Right cardiac atrium (tissue), 5 donors: ENCODE results near the gene UGT1A5. TPM values are rescaled to one million over a fixed set of nuclear protein-coding genes. Genes with fewer than 3 reads are reported as not detected.

ENCODE experiments used
- ATAC-seq, 2 donors: fragments of 200-7000 bp; cut with Tn5 transposase; one replicate each; pipeline versions ENCODE4 v1.8.0 to v1.9.1; 2020; ENCODE audit warnings: moderate library complexity in 2 of 2, mild to moderate bottlenecking in 1 of 2
- DNase-seq, 3 donors: peaks; one replicate each; pipeline ENCODE4 v3.0.0-alpha.2; 2020
- H3K27ac ChIP-seq: one replicate; pipeline ENCODE4 v1.5.1; 2013; ENCODE audit warnings: mild to moderate bottlenecking, low read length, control low read depth, moderate library complexity
- H3K27me3 ChIP-seq: one replicate; pipeline ENCODE4 v1.6.1; 2013; ENCODE audit not compliant: control insufficient read depth, insufficient read depth
- H3K4me1 ChIP-seq: one replicate; pipeline ENCODE4 v1.6.1; 2013; ENCODE audit warnings: low read length; ENCODE audit not compliant: control insufficient read depth, insufficient read depth
- H3K4me3 ChIP-seq: one replicate; pipeline ENCODE4 v1.5.1; 2013; ENCODE audit warnings: low read length, control low read depth
- H3K9me3 ChIP-seq: one replicate; pipeline ENCODE4 v1.6.1; 2013; ENCODE audit warnings: low read length; ENCODE audit not compliant: control insufficient read depth
- WGBS: extraction: QIAGEN DNeasy Blood & Tissue Kit; methylation state at CpG from one replicate; pipeline ENCODE4 v1.1.7; 2013; 5-methylcytosine and 5-hydroxymethylcytosine counted together
- intact Hi-C, 4 donors: fragments of 100-400 bp; cut with DNase I; formaldehyde crosslinking; loops; one replicate each; pipeline versions ENCODE4 v1.11.0 to v1.14.0; 2022 to 2023
- polyA plus RNA-seq: library from polyadenylated mRNA; stranded (reverse); fragments of 200-250 nt; gene quantifications from one replicate; pipeline ENCODE4 v1.2.3, GENCODE V29; 2013
- total RNA-seq, 4 donors: library from RNA; stranded (reverse); fragmentation: NEBNext Ultra II Directional; extraction: Animal tissue kit (Norgen Biotek cat#: 25700); gene quantifications; one replicate each; pipeline ENCODE4 v1.2.1, GENCODE V29; 2021
- donor health status: healthy with polysubstance abuse.
- donor health status: DM: no; HTN: yes; CAD: no.
- donor health status: DM: no; HTN: no; CAD: no.
- donor health status: DM: no; HTN: yes; CAD: no; lungs with severe emphysema.
- donor health status: DM: yes; HTN: yes; CAD: no.

Gene UGT1A5
- total and polyA plus RNA-seq, 5 donors, result not detected

GRCh38 chr2:233801357-233802131 is 88.8 kb downstream of the UGT1A5 start:
- no peak overlapping the region for H3K4me3 ChIP-seq
- DNase-seq, result no peak
- 75% methylated on average over 9 of the region's 9 CpGs for WGBS
- no peak for ATAC-seq
- intact Hi-C loops, result no loop called here
- no peaks in the 10 kb centered on the region for H3K9me3 ChIP-seq
- H3K27ac ChIP-seq, result no peak overlapping the region
- no peaks in the 10 kb centered on the region for H3K27me3 ChIP-seq
- H3K4me1 ChIP-seq, result no peaks in the 10 kb centered on the region

- Histone ChIP-seq H3K27me3 (no peaks in the 10 kb centered on the region), H3K4me3 (no peak overlapping the region), H3K27ac (no peak overlapping the region), H3K4me1 (no peaks in the 10 kb centered on the region), H3K9me3 (no peaks in the 10 kb centered on the region)
- intact Hi-C loops, result no loop called here
- 62% methylated on average over 3 of the region's 3 CpGs for WGBS
- ATAC-seq (no peak), DNase-seq (peak in 1 of 3 donors; percentile 14)
These were observed 89.6 kb downstream of the UGT1A5 start for GRCh38 chr2:233802132-233802815.

- DNase-seq (no peak), ATAC-seq (no peak)
- Histone ChIP-seq H3K27me3 (no peaks in the 10 kb centered on the region), H3K4me1 (no peaks in the 10 kb centered on the region), H3K27ac (no peak overlapping the region), H3K9me3 (no peaks in the 10 kb centered on the region), H3K4me3 (no peak overlapping the region)
- WGBS, result 55% methylated on average over 2 of the region's 2 CpGs
- intact Hi-C loops, result no loop called here
These were observed 90.7 kb downstream of the UGT1A5 start for GRCh38 chr2:233803292-233803911.

DNA sequence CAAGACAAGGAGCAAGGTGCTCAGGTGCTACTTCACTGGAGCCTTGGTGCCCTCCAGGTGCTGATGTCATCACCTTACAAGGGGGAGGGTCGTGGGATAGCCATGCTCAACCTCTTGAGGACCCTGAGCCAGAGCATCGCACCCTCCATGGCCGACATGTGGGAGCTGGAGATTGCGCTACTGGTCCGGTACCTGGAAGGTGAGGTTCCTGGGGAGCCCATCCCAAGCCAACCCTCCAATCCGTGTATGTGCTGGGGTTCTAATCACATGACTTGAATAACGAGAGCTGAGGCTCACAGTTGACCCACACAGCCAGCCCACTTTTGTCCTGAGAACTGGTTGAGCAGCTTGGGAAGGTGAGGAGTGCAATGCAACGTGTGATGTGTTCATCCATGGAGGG is 91.3 kb downstream of the UGT1A5 start:
- 66% methylated on average over 8 of the region's 8 CpGs for WGBS
- no peak for DNase-seq
- intact Hi-C loops, result no loop called here

GRCh38 chr2:233807215-233807865 is 94.6 kb downstream of the UGT1A5 start:
- Histone ChIP-seq H3K9me3 (no peaks in the 10 kb centered on the region), H3K4me3 (no peak overlapping the region), H3K4me1 (no peaks in the 10 kb centered on the region), H3K27me3 (no peaks in the 10 kb centered on the region), H3K27ac (no peak overlapping the region)
- WGBS, result 73% methylated on average over 12 of the region's 12 CpGs
- intact Hi-C loops, result no loop called here
- DNase-seq (peak in 1 of 3 donors; percentile 16), ATAC-seq (no peak)

More for the DNA sequence above, 91.3 kb downstream of the UGT1A5 start:
- no peak overlapping the region for H3K4me3 ChIP-seq
- no peaks in the 10 kb centered on the region for H3K9me3 ChIP-seq
- no peaks in the 10 kb centered on the region for H3K27me3 ChIP-seq
- H3K4me1 ChIP-seq, result no peaks in the 10 kb centered on the region
- no peak overlapping the region for H3K27ac ChIP-seq
- ATAC-seq, result no peak

DNA sequence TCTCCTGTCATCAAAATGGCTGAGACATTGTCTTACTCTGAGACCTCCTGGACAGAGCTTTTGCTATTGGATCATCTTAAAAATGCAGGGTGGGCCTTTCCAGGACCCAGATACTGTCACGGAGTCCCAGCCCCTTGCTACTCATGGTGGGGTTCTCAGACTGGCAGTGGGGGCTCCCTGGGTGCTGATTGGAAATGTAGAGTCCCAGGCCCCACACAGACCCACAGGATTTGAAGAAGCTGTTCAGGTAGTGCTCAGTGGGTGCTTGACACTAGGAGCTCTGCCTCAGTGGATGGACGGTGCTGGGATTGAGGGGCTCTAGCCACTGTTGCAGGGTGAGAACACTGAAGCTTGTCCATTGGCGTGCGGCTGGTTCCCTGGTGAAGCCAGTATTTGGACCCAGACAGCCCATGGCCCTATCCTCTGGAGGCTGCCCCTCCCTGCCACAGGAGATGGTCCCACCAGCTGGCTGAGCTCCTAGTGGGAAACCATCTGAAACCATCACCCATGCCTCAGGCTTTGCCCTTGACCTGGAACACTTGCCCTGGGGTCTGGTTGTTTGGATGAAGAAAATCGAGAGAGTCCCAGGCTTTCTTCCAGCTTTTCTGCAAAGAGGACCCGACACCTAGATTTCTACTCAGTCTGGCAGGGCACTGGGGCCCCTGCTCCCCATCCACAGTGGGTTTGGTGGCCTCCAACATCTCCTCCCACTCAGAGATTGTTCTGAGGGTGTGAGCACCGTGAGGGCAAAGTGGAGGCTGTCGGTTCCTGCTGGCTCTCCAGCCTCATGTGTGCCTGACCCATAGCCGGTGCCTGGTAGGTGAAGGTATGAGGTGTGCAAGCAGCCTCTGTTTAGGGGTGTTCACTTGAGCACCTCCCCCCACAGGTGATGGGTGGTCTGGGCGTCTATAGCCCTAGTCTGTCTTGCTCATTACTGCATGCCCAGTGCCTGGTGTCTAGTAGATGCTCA is 95.5 kb downstream of the UGT1A5 start:
- intact Hi-C loops, result no loop called here
- DNase-seq, result no peak
- 74% methylated on average over 10 of the region's 10 CpGs for WGBS

DNA sequence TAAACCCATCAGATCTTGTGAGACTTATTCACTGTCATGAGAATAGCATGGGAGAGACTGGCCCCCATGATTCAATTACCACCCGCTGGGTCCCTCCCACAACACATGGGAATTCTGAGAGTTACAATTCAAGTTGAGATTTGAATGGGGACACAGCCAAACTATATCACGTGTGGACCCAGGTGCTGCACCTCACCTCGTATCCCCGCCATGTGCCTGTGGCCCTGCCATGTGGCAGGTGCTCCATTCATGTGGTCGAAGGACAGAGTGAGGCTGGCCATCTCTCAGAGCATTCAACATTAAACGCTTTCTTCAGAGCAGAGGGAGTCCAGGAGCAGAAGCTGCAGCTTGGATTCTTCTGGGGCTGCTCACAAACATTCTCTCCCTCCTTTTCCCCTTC is 97.7 kb downstream of the UGT1A5 start:
- Histone ChIP-seq H3K27ac (no peak overlapping the region), H3K4me3 (no peak overlapping the region), H3K27me3 (no peaks in the 10 kb centered on the region), H3K4me1 (no peaks in the 10 kb centered on the region), H3K9me3 (no peaks in the 10 kb centered on the region)
- intact Hi-C loops, result no loop called here
- DNase-seq, result no peak
- WGBS, result 86% methylated on average over 6 of the region's 6 CpGs
- no peak for ATAC-seq

More for the DNA sequence above, 95.5 kb downstream of the UGT1A5 start:
- Histone ChIP-seq H3K27me3 (no peaks in the 10 kb centered on the region), H3K4me3 (no peak overlapping the region), H3K27ac (no peak overlapping the region), H3K4me1 (no peaks in the 10 kb centered on the region), H3K9me3 (no peaks in the 10 kb centered on the region)
- ATAC-seq, result no peak

GRCh38 chr2:233811087-233811486 is 98.4 kb downstream of the UGT1A5 start:
- Histone ChIP-seq H3K9me3 (no peaks in the 10 kb centered on the region), H3K4me3 (no peak overlapping the region), H3K27me3 (no peaks in the 10 kb centered on the region), H3K27ac (no peak overlapping the region), H3K4me1 (no peaks in the 10 kb centered on the region)
- DNase-seq (no peak), ATAC-seq (no peak)
- WGBS, result 75% methylated on average over 4 of the region's 4 CpGs
- intact Hi-C loops, result no loop called here

GRCh38 chr2:233811732-233812131 is 99.0 kb downstream of the UGT1A5 start:
- no peak for DNase-seq
- Histone ChIP-seq H3K4me3 (no peak overlapping the region), H3K27me3 (no peaks in the 10 kb centered on the region), H3K27ac (no peak overlapping the region), H3K9me3 (no peaks in the 10 kb centered on the region), H3K4me1 (no peaks in the 10 kb centered on the region)
- 86% methylated on average over 8 of the region's 8 CpGs for WGBS
- intact Hi-C loops, result no loop called here
- ATAC-seq, result no peak
